DND-41 (cell line): ENCODE results near the gene INO80.

Source experiments
- CTCF ChIP-seq: IDR thresholded peaks from 2 replicates; pipeline ENCODE4 v1.5.1; 2012; ENCODE audit warnings: borderline replicate concordance, low read length, moderate library complexity, mild to moderate bottlenecking; ENCODE audit not compliant: poor library complexity, severe bottlenecking; ENCODE audit errors: extremely low read depth
- EZH2 ChIP-seq: IDR thresholded peaks from 3 replicates; pipeline ENCODE4 v1.6.1; 2012; ENCODE audit warnings: borderline replicate concordance, low read depth, mild to moderate bottlenecking, moderate library complexity, low read length, inconsistent platforms; ENCODE audit not compliant: severe bottlenecking

GRCh38 chr15:41025393-41025792 is 90.7 kb downstream of the INO80 start:
- no peak for TF ChIP-seq CTCF
- TF ChIP-seq EZH2: no peak
